Measurements from ENCODE around the gene CLDN14.
"Not testable (repeated sequence)": the region's sequence is repeated elsewhere in the genome, so short reads cannot be mapped to it uniquely, and the experiment has no call there.

Gene CLDN14

DNA sequence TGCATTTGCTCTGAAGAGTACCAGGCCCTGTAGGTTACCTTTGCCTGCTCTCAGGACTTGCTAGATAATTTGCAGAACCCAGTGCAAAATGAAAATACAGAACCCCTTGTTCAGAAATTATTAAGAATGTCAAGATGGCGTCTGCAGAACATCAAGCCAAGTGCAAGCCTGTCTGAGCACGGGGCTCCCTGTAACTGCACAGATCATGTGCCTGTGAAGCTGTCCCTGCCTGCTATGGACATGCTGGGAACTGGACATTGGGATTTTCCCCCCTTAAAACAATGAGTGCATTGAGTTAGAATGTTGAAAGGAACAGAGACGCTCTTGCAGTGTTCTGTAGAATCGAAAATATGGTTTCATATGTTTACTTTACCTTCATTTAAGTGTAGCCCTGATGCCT, 2.9 kb downstream of the CLDN14 start:
- H3K4me3 ChIP-seq (ENCODE audit: low read depth, low read length), result no peak overlapping the region
- no peak for DNase-seq (ENCODE audit: low read depth)

DNA sequence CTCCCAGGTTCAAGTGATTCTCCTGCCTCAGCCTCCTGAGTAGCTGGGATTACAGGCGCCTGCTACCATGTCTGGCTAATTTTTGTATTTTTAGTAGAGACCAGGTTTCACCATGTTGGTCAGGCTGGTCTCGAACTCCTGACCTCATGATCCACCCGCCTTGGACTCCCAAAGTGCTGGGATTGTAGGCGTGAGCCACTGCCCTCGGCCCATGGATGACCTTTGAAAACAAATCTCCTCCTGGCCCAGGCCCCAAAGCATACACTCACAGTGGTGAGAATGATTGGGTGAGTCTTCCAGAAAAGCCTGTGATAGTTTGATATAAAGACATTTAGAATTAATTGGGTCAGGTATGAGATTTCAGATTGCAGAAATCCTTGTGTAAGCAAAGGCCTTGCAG, 3.4 kb downstream of the CLDN14 start:
- DNase-seq (ENCODE audit: low read depth); H3K4me3 ChIP-seq (ENCODE audit: low read depth, low read length): not testable (repeated sequence)

DNA sequence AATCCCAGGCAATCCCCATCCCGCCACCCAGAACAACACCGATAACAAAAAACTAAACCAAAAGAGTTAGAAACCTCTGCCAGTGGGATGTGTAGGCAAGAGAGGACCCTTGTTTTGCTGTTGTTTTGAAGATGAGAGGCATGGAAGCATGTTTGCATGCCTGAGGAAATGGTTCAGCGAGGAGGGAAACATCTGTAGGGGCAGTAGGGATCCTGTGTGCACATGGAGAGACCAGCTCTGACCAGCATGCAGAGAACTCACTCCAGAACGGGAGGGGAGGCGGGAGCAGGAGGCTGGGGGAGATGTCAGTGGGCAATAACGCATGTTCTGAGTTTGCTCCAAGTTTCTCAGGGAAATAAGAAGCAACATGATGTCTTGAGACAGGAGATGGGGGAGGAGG, 5.3 kb downstream of the CLDN14 start:
- DNase-seq (ENCODE audit: low read depth), result no peak
- no peak overlapping the region for H3K4me3 ChIP-seq (ENCODE audit: low read depth, low read length)

DNA sequence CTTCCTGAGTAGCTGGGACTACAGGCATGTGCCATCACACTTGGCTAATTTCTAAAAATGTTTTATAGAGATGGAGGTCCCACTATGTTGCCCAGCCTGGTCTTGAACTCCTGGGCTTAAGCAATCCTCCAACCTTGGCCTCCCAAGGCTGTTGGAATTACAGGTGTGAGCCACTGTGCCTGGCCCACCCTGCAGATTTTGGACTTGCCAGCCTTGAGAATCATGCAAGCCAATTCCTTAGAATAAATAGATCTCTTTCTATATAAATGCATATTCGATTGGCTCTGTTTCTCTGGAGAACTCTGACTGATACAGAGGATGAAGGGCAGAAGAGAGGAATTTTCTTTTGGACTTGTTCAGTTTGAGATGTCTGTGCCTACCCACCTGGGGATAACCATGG, 6.7 kb downstream of the CLDN14 start:
- DNase-seq (ENCODE audit: low read depth), result no peak
- no peak overlapping the region for H3K4me3 ChIP-seq (ENCODE audit: low read depth, low read length)

DNA sequence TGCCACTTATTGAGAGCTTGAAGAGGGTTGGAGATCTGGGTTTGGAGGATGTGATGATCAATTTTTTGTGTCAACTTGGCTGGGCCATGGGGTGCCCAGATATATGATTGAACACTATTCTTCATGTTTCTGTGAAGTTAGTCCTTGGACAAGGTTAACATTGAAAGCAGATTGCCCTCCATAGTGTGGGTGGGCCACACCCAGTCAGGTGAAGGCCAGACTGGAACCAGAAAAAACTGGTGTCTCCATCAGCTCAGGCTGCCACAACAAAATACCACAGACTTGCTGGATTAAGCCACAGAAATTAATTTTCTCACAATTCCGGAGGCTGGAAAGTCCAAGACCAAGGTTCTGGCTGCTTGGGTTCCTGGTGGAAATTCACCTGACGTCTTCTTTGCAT, 7.5 kb downstream of the CLDN14 start:
- H3K4me3 ChIP-seq (ENCODE audit: low read depth, low read length), result no peak overlapping the region
- DNase-seq (ENCODE audit: low read depth), result no peak

DNA sequence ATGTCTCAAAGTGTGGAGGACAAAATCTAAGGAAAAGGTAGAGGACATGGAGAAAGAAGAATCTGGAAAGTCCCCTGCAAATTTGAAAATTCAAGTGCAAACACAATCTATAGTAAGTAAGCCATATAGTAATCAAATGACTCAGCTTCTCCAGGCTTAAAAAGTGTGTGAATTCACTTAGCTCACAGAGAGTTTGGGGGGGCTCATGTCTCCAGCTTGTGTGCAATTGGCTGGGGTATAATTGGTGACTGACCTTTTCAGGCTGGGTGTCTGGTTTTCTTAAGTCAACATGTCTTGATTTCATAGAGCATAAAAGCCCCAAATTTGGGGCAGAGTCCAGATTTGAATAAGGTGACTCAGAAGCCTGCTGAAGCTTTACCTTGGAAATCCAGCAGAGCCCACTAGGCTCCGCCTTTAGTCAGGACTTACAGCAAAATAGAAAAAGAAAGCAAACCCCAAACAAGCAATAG, 8.6 kb downstream of the CLDN14 start:
- no peak overlapping the region for H3K4me3 ChIP-seq (ENCODE audit: low read depth, low read length)
- no peak for DNase-seq (ENCODE audit: low read depth)

DNA sequence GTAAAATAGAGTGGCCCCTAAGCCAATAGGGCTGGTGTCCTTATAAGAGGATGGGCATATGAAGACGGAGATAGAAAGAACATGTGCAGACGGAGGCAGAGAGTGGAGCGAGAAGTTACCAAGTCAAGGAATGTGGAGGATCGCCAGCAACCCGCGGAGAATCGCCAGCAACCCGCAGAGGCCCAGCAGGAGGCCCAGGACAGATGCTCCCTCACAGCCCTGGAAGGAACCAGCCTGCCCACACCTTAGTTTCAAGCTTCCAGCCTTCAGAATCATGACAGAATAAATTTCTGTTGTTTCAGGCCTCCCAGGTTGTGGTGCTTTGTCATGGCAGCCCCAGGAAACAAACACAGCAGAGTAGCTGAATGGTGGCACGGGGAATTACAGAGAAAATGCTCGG, 9.6 kb downstream of the CLDN14 start:
- DNase-seq (ENCODE audit: low read depth), result no peak

DNA sequence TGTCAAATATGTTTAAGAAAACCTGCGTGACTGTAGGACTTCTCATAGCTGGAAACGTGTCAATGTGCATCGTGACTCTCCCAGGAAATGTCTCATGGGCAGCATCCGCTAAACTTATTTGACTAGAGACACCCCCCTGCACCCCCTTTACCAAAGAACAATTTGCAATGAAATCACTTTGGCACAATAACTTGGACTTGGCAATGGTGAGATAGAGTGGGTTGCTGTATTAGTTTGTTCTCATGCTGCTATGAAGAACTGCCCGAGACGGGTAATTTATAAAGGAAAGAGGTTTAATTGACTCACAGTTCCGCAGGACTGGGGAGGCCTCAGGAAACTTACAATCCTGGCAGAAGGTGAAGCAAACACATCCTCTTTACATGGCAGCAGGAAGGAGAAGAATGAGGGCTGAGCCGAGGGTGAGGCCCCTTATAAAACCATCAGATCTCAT, 13.8 kb downstream of the CLDN14 start:
- H3K4me3 ChIP-seq (ENCODE audit: low read depth, low read length), result no peak overlapping the region
- DNase-seq (ENCODE audit: low read depth), result no peak

More for the DNA sequence above, 9.6 kb downstream of the CLDN14 start:
- H3K4me3 ChIP-seq (ENCODE audit: low read depth, low read length), result no peak overlapping the region

DNA sequence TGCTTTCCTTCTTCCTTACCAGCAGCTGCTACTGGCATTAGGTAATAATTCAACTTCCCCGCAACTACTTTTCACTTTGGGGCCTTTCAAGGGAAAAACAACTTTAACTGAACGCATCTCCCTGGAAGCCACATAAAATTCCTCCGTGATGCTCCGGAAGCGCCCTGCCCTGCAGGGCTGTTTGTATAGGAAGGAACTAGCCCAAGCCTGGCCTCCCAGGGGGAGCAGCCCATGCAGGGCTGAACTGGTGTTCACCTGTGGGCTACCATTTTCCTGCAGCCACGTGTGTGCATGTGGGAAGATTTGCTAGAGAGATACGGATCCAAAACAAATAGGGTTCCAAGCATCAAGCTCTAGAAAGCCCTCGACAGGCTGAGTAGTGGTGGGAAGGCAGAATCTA, 14.4 kb downstream of the CLDN14 start:
- H3K4me3 ChIP-seq (ENCODE audit: low read depth, low read length), result no peak overlapping the region
- DNase-seq (ENCODE audit: low read depth), result no peak

DNA sequence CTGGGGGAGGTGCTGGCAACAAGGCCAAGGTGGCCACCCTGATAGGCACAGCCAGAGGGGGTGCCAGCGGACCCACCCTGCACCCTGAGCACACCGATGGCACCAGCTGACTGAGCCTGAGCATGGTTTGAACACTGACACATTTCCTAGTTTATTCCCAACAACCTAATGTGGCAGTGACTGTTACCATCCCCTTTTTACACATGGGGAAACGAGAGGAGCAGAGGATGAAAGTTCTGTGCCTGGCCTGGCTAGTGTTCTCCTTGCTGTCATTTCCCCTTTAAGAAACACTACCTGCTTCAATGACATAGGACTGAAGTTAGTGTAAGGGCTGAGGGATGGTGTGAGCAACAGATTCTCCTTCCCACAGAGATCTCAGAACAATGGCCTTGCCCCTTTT, 15.3 kb downstream of the CLDN14 start:
- no peak overlapping the region for H3K4me3 ChIP-seq (ENCODE audit: low read depth, low read length)

DNA sequence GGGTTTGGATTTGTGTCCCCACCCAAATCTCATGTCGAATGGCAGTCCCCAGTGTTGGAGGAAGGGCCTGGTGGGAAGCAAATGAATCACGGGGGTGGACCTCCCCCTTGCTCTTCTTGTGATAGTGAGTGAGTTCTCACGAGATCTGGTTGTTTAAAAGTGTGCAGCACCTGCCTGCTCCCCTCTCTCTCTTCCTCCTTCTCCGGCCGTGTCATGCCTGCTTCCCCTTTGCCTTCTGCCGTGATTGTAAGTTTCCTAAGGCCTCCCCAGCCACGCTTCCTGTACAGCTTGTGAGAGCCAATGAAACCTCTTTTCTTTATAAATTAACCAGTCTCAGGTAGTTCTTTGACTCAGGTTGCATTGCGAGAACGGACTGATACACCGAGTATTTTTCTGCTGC, 15.9 kb downstream of the CLDN14 start:
- DNase-seq (ENCODE audit: low read depth), result no peak
- H3K4me3 ChIP-seq (ENCODE audit: low read depth, low read length), result no peak overlapping the region

More for the DNA sequence above, 15.3 kb downstream of the CLDN14 start:
- no peak for DNase-seq (ENCODE audit: low read depth)

DNA sequence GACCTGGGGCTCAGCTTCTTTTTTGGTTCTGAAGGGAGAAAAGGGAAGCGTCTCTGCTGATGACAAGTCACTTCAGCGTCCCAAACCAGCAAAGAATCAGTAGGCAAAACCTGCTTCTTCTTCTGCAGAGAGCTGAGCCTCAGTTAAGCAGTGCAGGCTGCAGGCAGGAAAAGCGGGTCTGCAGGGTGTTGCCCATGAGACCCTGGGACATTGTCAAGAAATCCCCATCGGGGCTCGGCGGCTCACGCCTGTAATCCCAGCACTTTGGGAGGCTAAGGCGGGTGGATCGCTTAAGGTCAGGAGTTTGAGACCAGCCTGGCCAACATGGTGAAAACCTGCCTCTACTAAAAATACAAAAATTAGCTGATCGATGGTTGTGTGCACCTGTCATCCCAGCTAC, 16.7 kb downstream of the CLDN14 start:
- no peak overlapping the region for H3K4me3 ChIP-seq (ENCODE audit: low read depth, low read length)
- no peak for DNase-seq (ENCODE audit: low read depth)

DNA sequence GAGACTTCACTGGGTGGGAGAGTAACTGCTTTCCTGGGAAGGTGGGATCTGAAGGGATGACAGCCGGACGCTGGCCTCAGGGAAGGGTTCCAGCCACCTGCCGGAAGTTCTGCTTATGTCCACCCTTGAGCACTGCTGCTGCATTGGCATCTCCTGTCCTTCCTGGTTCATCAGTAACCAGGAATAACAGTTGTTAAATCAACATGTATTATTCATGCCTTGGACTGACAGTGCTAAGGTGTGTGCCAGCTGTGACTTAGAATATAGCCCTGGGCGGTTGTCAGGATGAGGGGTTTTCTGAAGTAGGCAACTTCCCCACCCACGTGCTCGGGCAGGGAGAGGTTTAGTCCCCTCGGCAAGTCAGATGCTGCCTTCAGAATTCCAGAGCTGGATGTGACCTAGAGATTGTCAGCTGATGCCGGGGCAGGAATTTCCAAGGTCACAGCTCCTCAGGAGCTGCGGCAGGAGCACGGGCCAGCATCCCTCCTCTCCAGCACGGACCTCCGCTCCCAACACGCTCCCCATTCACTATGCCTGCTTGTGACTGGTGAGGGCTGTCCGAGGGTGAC, 17.9 kb downstream of the CLDN14 start:
- no peak overlapping the region for H3K4me3 ChIP-seq (ENCODE audit: low read depth, low read length)
- DNase-seq (ENCODE audit: low read depth), result no peak

DNA sequence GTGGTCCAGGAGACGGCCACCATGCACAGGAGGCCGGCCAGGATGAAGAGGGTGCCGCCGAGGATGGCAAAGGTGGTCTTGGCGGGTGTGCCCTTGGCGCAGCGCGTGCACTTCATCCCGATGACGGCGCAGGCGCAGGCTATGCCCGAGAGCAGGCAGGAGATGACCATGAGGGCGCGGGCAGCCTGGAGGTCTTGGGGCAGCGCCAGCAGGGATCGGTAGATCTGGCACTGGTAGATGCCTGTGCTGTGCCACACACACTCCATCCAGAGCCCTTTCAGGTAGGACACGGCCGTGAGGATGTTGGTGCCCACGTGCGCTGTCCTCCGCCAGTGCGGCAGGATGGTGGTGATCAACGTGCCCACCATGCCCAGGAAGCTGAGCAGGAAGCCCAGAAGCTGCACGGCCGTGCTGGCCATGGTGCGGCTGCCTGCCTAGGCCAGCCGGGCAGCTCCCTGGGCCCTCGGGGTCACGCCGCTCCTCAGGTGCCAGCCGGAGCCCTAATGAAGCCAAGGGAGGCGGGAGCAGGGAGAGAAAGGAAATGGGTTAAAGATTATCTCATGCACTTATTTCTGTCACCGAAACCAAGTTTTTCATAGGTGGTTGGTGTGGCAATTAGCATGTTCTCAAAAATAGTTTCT, 18.5 kb downstream of the CLDN14 start:
- DNase-seq (ENCODE audit: low read depth), result no peak
- no peak overlapping the region for H3K4me3 ChIP-seq (ENCODE audit: low read depth, low read length)

DNA sequence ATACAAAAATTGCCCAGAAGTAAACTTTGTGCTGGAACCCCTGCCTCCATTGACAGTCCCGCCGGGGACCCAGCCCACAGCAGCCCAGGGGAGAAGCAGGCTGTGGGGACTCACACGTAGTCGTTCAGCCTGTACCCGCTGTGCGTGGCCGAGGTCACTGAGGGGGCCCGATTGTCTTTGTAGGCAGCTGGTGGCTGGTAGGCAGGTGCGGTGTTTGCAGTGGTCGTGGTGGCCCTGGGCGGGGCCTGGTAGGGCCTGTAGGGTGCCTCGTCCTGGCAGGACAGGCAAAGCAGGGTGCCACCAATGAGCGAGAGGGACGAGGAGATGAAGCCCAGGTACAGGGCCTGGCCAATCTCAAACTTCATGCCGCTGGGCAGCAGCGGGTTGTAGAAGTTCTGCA, 19.1 kb downstream of the CLDN14 start:
- H3K4me3 ChIP-seq (ENCODE audit: low read depth, low read length), result no peak overlapping the region
- no peak for DNase-seq (ENCODE audit: low read depth)

DNA sequence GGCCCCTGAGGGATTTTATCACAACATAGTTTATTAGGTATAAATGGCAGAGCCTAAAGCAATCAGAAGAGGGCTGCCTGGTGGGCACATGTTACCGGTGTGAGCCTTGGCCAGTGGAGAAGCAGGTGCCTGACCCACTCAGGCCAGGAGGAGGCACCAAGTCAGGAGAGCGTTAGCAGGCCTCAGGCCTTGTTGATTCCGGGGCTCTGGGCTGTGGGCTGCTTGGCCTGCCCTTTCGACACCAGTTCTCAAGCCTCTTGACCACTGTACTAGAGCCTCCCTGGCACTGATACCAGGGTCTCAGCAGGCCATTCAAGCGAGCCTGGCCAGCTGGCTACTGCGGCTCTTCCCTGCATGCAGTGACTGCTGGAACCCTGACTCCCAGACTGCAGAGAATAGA, 20.8 kb downstream of the CLDN14 start:
- no peak for DNase-seq (ENCODE audit: low read depth)
- H3K4me3 ChIP-seq (ENCODE audit: low read depth, low read length), result no peak overlapping the region

DNA sequence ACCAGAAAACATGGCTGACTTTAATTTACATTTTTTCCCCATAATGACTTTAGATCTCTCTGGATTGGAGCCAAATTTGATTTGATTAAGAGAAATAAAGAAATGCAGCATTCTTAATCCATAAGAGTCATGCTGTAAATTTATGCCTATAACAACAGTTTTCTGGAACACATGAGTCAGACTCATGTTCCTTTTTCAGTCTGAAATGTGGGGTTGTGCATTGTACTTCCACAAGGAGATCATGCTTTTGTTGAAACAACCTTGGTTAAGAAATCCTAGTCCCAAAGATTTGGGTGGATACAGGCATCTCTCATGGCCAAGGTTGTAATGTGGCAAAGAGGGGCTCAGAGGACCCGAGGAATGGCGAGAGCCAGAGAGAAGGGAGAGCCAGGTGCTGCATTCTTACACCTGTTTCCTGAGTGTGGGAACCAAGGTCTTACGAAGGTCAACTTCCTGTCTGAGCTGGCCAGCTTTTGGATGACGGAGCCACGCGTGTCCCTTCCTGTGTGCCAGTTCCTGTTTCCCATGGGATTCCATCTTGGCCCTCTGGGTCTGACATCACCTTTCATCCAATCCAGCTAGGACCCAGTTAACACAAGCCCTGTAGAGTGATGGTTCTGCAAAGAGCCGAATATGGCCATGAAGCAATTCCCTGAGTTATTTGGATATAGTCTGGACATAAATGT, 23.1 kb downstream of the CLDN14 start:
- no peak overlapping the region for H3K4me3 ChIP-seq (ENCODE audit: low read depth, low read length)
- no peak for DNase-seq (ENCODE audit: low read depth)

DNA sequence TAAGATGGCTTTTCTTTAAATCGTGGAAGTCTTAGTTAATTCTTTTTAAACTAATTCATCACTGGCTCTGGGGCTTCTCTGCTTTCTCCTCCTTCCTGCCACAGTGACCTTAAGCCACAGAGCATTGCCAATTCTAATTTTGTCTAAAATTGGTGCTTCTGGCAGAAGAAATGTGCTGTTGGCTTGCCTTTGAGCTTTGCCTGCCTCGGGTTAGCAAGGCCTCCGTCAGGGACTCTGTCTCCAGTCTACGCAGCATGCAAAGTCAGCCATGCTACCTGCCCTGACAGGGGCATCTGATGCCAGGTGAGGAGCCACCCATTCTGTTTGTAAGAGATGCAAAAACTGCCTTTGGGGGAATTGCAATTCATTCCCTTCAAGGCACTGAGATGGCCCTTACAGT, 25.2 kb downstream of the CLDN14 start:
- DNase-seq (ENCODE audit: low read depth), result no peak
- no peak overlapping the region for H3K4me3 ChIP-seq (ENCODE audit: low read depth, low read length)

DNA sequence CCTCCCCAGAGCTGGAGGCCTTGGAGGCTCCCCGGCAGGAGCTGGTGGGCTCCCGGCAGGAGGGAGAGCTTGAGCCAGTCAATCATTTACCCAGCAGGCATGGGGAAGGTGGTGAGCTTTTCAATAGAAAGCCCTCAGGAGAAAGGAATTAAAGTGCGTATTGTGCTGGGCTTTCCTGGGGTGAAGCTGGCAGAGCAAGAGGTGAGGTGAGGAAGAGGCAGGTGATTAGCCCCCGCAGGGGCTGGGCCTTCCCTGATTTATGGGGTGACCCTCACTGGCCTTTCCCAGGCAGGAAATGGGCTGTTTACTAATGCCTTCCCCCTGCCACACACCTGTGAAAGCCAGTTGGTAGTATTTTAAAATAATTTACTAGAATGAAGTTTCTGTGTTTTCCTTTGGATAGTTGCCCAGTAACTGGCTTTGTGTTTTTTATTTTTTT, 25.8 kb downstream of the CLDN14 start:
- no peak for DNase-seq (ENCODE audit: low read depth)
- H3K4me3 ChIP-seq (ENCODE audit: low read depth, low read length), result no peak overlapping the region

DNA sequence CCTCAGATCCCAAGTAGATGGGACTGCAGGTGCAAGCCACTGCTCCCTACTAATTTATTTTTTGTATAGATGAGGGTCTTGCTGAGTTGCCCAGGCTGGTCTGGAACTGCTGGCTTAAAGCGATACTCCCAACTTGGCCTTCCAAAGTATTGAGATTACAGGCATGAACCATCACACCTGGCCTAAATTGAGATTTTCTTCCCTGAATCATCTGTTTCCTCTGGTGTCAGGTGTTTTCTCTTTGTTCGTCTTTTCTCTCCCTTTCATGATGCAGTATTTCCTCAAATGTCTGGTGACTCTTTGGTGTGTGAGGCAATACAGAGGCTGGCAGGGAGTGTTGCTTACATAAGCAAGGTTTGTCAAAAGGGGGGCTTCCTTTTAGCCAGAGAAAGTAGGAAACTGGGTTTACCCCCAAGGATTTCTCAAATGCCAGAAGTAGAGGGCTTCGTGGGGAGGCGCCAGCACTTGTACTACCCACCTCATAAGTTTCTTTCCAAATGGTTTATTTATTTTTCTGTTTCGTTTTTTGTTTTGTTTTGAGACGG, 27.6 kb downstream of the CLDN14 start:
- DNase-seq (ENCODE audit: low read depth), result no peak
- no peak overlapping the region for H3K4me3 ChIP-seq (ENCODE audit: low read depth, low read length)

DNA sequence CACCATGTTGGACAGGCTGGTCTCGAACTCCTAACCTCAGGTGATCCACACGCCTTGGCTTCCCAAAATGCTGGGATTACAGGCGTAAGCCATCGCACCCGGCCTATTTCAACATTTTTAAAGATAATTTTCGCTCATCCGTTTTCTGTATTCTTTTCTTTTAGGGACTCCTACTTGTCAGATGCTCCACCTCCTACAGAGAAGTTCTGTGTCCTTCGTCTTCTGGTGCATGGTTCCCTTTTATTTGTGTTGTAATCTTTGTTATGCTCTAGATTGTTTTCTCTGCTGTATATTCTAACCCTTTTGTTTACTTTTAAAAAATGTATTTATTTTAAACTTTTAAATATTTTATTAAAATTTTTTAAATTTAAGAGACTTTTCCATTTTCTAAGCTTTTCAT, 28.4 kb downstream of the CLDN14 start:
- DNase-seq (ENCODE audit: low read depth), result no peak
- H3K4me3 ChIP-seq (ENCODE audit: low read depth, low read length), result no peak overlapping the region

Data from skeletal muscle cell (primary cell).